Mucosa of descending colon (tissue), 3 donors: ENCODE data around the gene EVA1A. TPM values are rescaled to one million over a fixed set of nuclear protein-coding genes. Genes with fewer than 3 reads are reported as not detected.

Experiments used
- ATAC-seq: fragments of 200-7000 bp; cut with Tn5 transposase; one replicate; pipeline ENCODE4 v1.9.1; 2020; ENCODE audit warnings: mild to moderate bottlenecking, moderate library complexity
- DNase-seq, 3 donors: peaks; one replicate each; pipeline ENCODE4 v3.0.0-alpha.2; 2020
- H3K36me3 ChIP-seq: fragments of 200-600 bp; one replicate; pipeline ENCODE4 v1.8.0; 2021; ENCODE audit warnings: low read depth, mild to moderate bottlenecking
- H3K4me1 ChIP-seq: fragments of 200-600 bp; one replicate; pipeline ENCODE4 v1.8.0; 2021; ENCODE audit warnings: low read depth, mild to moderate bottlenecking
- H3K4me3 ChIP-seq: fragments of 200-600 bp; one replicate; pipeline ENCODE4 v1.8.0; 2021; ENCODE audit warnings: mild to moderate bottlenecking
- H3K9me3 ChIP-seq: fragments of 200-600 bp; one replicate; pipeline ENCODE4 v1.8.0; 2021; ENCODE audit warnings: mild to moderate bottlenecking
- CTCF ChIP-seq: fragments of 200-600 bp; IDR thresholded peaks from one replicate; pipeline ENCODE4 v1.8.0; 2022; ENCODE audit warnings: antibody characterized with exemption, mild to moderate bottlenecking
- intact Hi-C, 2 donors: fragments of 100-400 bp; cut with DNase I in 1 of 2; cut with micrococcal nuclease in 1 of 2; formaldehyde crosslinking; loops; one replicate each; pipeline versions ENCODE4 v1.11.0 to v1.11.1; 2022; cut with DNase I, micrococcal nuclease
- total RNA-seq, 3 donors: library from RNA; stranded (reverse); fragmentation: NEBNext Ultra II Directional in 2 of 3; extraction: Animal tissue kit (Norgen Biotek cat#: 25700) in 2 of 3; gene quantifications; one replicate each; pipeline versions ENCODE4 v1.2.1 to v1.2.4, GENCODE V29; 2021 to 2023
- donor health status: DM: no; HTN: no; CAD: no; lungs with moderate emphysema.
- donor health status: DM: no; HTN: no; CAD: no.
- donor health status: DM: no; HTN: yes; CAD: no.

The EVA1A gene
- total RNA-seq, 3 donors from 2014 or later = 0.72 to 1.3 TPM; not detected in 1

DNA sequence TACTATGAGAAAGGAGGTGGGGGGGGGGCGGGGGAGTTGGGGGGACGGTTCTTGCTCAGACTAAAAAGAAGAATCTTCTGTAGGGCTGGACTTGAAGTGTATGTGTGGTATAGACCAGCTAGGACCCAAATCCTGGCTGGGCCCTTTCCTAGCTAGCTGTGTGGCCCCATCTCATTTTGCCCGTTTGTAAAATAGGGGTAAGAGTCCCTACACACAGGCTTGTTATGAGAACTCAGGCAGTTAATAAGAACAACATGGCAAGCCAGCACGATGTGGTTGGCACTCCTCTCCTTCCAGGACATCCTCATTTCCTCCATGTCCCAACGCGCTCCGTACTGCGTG is 1.1 kb downstream of the EVA1A start:
- DNase-seq (no peak), ATAC-seq (no peak)
- intact Hi-C loops = no loop called here
- Histone ChIP-seq H3K36me3 (no peaks in the 10 kb centered on the region), H3K4me1 (no peaks in the 10 kb centered on the region), H3K4me3 (no peak overlapping the region), H3K9me3 (no peaks in the 10 kb centered on the region)
- no peak for TF ChIP-seq CTCF

- no peak for TF ChIP-seq CTCF
- Histone ChIP-seq H3K4me1 (no peaks in the 10 kb centered on the region), H3K9me3 (no peaks in the 10 kb centered on the region), H3K4me3 (no peak overlapping the region), H3K36me3 (no peaks in the 10 kb centered on the region)
- intact Hi-C loops = no loop called here
- ATAC-seq (no peak), DNase-seq (no peak)
Observed at GRCh38 chr2:75558786-75559679, 1.7 kb downstream of the EVA1A start.

GRCh38 chr2:75558136-75558535 is 2.6 kb downstream of the EVA1A start:
- H3K9me3 ChIP-seq = no peaks in the 10 kb centered on the region
- TF ChIP-seq CTCF = no peak
- no peak overlapping the region for H3K4me3 ChIP-seq
- H3K36me3 ChIP-seq = no peaks in the 10 kb centered on the region
- DNase-seq = no peak
- intact Hi-C loops = no loop called here
- ATAC-seq = no peak
- H3K4me1 ChIP-seq = no peaks in the 10 kb centered on the region

DNA sequence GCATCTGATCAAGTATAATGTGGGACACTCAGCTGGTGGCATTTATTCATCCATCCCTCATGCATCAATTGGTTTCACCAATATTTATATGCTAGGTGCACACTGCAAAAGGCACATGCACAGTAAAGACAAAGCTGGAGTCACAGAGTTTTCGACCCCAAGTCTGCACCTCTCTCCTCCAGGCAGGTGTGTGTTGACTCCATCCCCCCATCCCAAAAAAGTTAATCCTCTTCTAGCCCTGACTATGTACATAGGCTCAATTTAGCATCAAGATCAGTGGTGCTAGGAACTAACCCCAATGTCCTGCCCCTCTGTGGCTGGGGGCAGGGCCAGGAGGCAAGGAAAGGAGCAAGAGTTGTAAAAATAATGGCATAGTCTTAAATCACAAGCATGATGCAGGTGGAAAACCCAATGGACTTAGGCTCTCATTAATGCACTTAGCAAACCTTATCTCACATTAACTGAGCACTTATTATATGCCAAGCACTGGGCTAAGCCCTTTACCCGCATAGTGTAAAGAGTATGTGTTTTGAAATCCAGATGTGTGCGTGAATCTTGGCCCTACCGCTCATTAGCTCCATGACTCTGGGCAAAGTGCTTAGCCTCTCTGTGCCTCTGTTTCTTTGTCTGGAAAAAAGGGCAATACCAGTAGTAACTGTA is 3.1 kb downstream of the EVA1A start:
- ATAC-seq (no peak), DNase-seq (no peak)
- H3K36me3 ChIP-seq = no peaks in the 10 kb centered on the region
- H3K4me3 ChIP-seq = no peak overlapping the region
- intact Hi-C loops = no loop called here
- no peaks in the 10 kb centered on the region for H3K9me3 ChIP-seq
- H3K4me1 ChIP-seq = no peaks in the 10 kb centered on the region
- no peak for TF ChIP-seq CTCF

GRCh38 chr2:75556679-75557366 is 3.9 kb downstream of the EVA1A start:
- TF ChIP-seq CTCF = no peak
- Histone ChIP-seq H3K9me3 (no peaks in the 10 kb centered on the region), H3K4me3 (no peak overlapping the region), H3K4me1 (no peaks in the 10 kb centered on the region), H3K36me3 (no peaks in the 10 kb centered on the region)
- intact Hi-C loops = no loop called here
- ATAC-seq = no peak
- no peak for DNase-seq
